ENCODE results near the gene HBP1.

- TF ChIP-seq EZH2 (IDR thresholded peaks at IDR 0.05; ENCODE audit: borderline replicate concordance, insufficient read depth, low read length, poor library complexity, severe bottlenecking) (no peak), CTCF (IDR thresholded peaks at IDR 0.05; ENCODE audit: poor library complexity, severe bottlenecking) (no peak), SMC3 (conservative IDR thresholded peaks at IDR 0.05; ENCODE audit: poor library complexity) (no peak), POLR2AphosphoS5 (IDR thresholded peaks at IDR 0.05) (no peak), EP300 (conservative IDR thresholded peaks at IDR 0.05; ENCODE audit: poor library complexity, severe bottlenecking) (no peak), MXI1 (conservative IDR thresholded peaks at IDR 0.05; ENCODE audit: poor library complexity, severe bottlenecking) (no peak), RAD21 (conservative IDR thresholded peaks at IDR 0.05) (no peak)
These were observed 16.9 kb downstream of the HBP1 start for GRCh38 chr7:107185716-107186115.

All from neural cell (in vitro differentiated cells).